Activated naive CD8-positive, alpha-beta T cell treated with anti-CD3 and anti-CD28 coated beads for 36 hours (primary cell): ENCODE results near the gene VAX1. TPM values are rescaled to one million over a fixed set of nuclear protein-coding genes. Genes with fewer than 3 reads are reported as not detected.

Experiments used
- DNase-seq: peaks from one replicate; pipeline ENCODE4 v3.0.0; 2021
- H3K27ac Mint-ChIP-seq: one replicate; pipeline ENCODE4 v1.8.0; 2022; ENCODE audit warnings: mild to moderate bottlenecking, moderate library complexity, mixed read lengths
- H3K27me3 Mint-ChIP-seq: one replicate; pipeline ENCODE4 v1.8.0; 2022; ENCODE audit warnings: mild to moderate bottlenecking, mixed read lengths
- H3K36me3 Mint-ChIP-seq: one replicate; pipeline ENCODE4 v1.8.0; 2021; ENCODE audit warnings: mild to moderate bottlenecking, mixed read lengths
- H3K4me1 Mint-ChIP-seq: one replicate; pipeline ENCODE4 v1.8.0; 2021; ENCODE audit warnings: mixed read lengths
- H3K4me3 Mint-ChIP-seq: one replicate; pipeline ENCODE4 v1.8.0; 2022; ENCODE audit warnings: mild to moderate bottlenecking, moderate library complexity, mixed read lengths
- H3K9me3 Mint-ChIP-seq: one replicate; pipeline ENCODE4 v1.8.0; 2022; ENCODE audit warnings: mixed read lengths
- total RNA-seq, 2 experiments: library from RNA; stranded (reverse); gene quantifications; one replicate each; pipeline ENCODE4 v1.2.3, GENCODE V29; 2021

The VAX1 gene
- total RNA-seq, 2 experiments from 2014 or later: not detected

DNA sequence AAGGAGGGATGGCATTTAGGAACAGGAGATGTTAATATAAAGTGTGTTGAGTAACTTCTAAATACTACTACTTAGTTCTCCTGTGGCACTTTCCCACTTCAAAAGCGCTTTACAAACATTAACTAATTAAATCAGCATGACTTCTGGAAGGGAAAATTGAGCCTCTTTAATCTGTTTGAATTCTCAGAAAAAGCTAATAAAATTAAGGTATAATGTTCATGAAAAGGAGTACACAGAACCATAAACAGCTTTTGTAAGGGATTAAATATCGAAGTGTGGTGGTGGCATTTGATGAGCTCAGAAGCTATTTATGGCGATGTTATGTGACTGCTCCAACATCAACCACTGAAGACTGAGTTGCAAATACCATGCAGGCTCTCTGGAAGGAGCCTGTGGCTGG lies 10.2 kb upstream of the VAX1 start:
- H3K36me3 Mint-ChIP-seq: no peaks in the 10 kb centered on the region
- no peak overlapping the region for H3K27ac Mint-ChIP-seq
- no peak for DNase-seq
- H3K4me1 Mint-ChIP-seq: no peaks in the 10 kb centered on the region
- peaks cover 82% of the 10 kb centered on the region for H3K27me3 Mint-ChIP-seq
- H3K9me3 Mint-ChIP-seq: peaks cover 7% of the 10 kb centered on the region
- no peak overlapping the region for H3K4me3 Mint-ChIP-seq

DNA sequence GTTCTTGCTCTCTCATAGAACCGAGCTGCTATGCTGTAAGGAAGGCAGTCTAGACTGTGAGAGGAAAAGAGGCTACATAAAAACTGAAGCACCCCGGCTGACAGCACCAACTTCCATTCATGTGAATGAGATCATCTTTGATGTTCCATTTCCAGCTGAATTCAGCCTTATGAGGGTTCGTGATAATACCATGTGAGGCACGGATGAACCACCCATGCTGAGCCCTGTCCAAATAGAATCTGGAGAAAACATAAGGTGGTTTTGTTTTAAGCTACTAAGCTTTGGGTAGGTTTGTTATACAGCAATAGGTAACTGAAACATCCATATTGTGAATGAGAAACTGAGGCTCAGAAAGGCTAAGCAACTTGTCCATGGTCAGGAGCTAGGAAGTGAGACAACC lies 6.9 kb upstream of the VAX1 start:
- no peak overlapping the region for H3K27ac Mint-ChIP-seq
- H3K4me1 Mint-ChIP-seq: no peaks in the 10 kb centered on the region
- no peak for DNase-seq
- H3K27me3 Mint-ChIP-seq: peaks cover 90% of the 10 kb centered on the region
- H3K4me3 Mint-ChIP-seq: no peak overlapping the region
- no peaks in the 10 kb centered on the region for H3K36me3 Mint-ChIP-seq
- H3K9me3 Mint-ChIP-seq: peaks cover 7% of the 10 kb centered on the region

DNA sequence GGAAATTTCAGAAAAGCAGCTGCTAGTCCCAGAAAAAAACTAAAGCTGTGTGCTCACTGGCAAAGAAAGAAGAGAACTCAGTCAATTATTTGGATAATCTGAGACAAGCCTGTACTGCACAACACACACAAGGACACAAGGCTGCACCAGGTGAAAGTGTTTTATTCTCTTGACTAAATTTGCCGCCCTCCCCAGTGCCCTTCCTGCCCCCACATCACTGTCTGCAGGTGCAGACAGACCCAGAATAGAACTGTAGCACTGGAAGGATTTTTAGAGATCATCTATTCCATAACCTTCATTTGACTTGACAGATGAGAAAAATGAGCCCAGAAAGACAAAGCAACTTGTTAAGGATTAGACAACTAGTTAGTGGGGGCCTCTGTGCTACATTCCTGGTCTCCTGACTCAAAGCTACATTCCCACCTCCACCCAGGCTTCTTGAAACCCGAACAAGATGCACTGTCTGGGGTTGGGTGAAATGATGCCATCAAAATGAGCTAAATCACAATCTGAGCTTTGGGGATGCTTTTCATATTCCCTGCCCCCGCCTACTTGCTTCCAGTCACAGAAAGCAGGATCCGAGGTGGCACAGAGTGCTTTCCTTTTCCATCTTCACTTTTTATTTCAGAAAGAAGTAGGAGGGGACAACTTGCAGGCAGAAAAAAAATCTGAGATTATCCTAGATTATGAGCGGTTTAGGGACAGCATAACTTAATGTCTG lies 5.2 kb upstream of the VAX1 start:
- H3K27ac Mint-ChIP-seq: no peak overlapping the region
- H3K4me3 Mint-ChIP-seq: no peak overlapping the region
- peaks cover 3% of the 10 kb centered on the region for H3K36me3 Mint-ChIP-seq
- H3K4me1 Mint-ChIP-seq: peaks cover 2% of the 10 kb centered on the region
- H3K27me3 Mint-ChIP-seq: peaks cover 88% of the 10 kb centered on the region
- peaks cover 7% of the 10 kb centered on the region for H3K9me3 Mint-ChIP-seq
- DNase-seq: no peak

DNA sequence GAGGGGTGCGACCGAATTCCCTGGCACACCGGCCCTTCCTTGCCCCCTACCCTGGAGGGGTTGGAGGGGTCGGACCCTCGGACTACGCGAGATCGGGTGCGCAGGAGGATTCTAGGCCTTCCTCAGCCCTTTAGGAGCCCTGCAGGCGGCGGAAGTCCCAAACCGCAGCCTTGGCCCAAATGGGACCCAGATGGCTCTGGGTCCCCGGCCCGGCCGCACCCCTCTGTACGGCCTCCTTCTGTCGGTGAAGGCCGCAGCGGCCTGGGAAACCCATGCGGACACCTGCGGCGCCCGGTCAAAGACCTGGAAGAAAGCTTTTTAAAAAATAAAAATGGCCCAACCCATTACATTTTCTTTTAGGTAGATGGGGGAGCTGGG lies 2.4 kb upstream of the VAX1 start:
- peaks cover 7% of the 10 kb centered on the region for H3K9me3 Mint-ChIP-seq
- no peak overlapping the region for H3K27ac Mint-ChIP-seq
- peaks cover 88% of the 10 kb centered on the region for H3K27me3 Mint-ChIP-seq
- no peak overlapping the region for H3K4me3 Mint-ChIP-seq
- DNase-seq: no peak
- peaks cover 2% of the 10 kb centered on the region for H3K4me1 Mint-ChIP-seq
- H3K36me3 Mint-ChIP-seq: peaks cover 3% of the 10 kb centered on the region

DNA sequence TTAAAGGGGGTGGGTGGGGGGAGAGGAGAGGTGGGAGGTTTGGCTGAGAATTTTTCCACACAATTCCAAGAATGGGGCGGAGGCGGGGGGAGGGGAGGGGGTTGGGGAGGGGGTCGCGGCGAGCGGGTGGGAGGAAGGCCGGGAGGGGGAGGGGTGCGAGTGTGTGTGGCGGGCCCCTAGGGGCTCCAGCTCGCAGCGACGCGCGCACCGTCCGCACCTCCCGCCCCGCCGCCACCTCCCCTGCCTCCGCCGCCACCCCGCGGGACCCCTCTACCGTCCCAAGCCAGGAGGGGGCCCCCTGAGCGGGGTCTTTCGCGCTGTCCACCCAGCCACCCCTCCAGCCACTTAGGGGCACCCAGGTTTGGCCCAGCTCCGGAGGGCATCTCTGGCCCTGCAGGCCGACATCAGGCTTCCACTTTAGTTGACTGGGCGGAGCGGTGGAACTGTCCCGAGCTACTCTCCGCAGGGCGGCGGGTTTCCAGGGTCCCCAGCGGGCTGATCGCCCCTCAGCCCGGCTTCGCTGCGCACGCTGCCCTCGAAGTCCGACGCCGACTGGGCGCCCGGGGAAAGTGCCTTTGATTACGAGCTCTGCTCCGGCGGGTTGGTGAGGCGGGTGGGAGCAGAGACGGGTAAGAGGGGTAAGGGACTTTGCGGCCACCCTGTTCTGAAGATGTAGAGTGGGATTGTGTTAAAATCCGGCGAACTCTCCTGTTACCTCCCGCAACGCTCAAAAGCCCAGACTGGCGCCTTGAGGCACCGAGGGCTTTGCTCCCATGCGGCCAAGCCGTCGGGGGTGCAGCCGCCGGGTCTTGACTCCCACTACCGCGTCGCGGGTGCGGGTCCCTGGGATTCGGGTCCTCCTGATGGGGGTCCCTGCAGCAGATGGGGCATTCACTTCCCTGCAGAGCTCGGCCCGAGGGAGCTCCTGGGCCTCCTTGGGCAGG lies 1.8 kb upstream of the VAX1 start:
- no peak for DNase-seq
- no peak overlapping the region for H3K27ac Mint-ChIP-seq
- H3K4me1 Mint-ChIP-seq: peaks cover 2% of the 10 kb centered on the region
- H3K27me3 Mint-ChIP-seq: peaks cover 88% of the 10 kb centered on the region
- no peak overlapping the region for H3K4me3 Mint-ChIP-seq
- H3K36me3 Mint-ChIP-seq: peaks cover 3% of the 10 kb centered on the region
- H3K9me3 Mint-ChIP-seq: peaks cover 3% of the 10 kb centered on the region

DNA sequence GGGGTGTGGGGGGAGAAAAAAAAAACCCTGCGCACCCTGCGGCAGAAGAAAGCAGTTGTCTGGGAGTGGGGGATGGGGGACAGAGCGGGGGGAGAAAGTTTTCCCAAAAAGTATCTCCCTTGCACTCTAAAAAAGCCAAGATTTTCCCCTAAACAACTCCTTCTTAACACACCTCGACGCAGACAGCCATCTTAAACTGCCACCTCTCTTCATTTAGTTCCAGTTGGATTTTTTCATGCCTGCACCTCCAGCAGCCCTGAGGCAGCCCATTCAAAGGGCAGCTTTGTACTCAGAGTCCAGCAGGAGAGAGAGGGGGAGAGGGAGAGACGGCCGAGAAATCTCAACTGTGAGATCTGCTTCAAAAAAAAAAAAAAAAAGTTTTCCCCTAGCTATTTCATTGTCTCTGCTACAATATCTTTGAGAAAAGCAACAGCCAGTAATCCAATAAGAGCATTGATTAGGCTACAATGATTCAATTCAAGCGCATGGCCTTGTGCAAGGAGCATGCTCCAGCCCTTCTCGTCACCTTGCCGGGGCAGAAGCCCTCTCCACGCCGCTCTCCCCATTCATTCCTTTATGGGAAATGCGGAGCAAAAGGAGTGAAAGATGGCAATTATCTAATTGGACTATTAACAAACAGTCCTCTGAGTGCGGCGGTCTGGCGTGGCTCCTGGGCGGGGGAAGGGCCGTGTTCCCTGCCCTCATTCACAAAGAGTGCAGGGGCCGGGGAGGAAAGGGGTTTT lies 939 bp upstream of the VAX1 start:
- H3K4me3 Mint-ChIP-seq: no peak overlapping the region
- no peak for DNase-seq
- peaks cover 1% of the 10 kb centered on the region for H3K9me3 Mint-ChIP-seq
- peaks cover 3% of the 10 kb centered on the region for H3K36me3 Mint-ChIP-seq
- H3K4me1 Mint-ChIP-seq: peaks cover 2% of the 10 kb centered on the region
- H3K27ac Mint-ChIP-seq: no peak overlapping the region
- H3K27me3 Mint-ChIP-seq: peaks cover 88% of the 10 kb centered on the region

DNA sequence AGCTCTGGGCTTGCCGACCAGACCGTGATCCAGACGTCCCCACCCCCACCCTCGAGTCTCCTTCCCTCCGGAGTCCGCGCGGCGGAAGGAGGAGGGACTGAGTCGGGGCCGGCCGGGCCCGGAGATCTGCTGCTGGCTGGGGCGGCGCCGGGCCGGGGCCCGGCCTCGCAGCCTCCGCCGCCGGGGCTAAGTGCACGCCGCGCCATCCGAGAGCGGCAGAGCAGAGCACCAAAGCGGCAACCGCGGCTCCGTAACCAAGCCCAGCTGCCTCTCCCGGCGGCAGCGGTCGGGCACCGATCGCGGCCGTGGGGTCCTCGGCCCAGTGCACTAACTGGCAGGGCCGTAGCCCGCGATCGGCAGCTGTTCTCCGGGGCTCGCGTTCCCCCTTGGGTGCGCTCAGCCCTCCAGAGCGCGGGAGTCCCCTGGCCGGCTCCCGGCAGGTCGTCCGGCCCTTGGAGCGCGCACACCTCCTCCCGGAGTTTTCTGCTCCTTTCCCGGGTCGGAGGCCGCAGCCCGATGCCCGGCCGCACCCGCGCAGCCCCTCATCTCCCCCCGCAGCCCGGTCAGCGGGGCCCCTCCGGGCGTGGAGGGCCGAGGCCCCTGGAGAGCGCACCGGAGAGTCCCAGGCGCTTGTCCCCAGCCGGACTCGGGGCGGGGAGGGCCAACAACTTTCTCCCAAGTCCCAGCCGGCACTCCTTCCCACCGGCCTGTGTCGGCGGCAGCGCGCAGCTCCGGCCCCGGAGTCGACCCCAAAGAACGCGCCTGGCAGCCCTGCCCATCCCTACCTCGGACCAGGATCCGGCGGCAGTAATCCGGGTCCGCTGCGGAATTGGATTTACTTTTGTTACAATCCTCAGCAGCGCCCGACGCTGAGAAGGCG lies 799 bp downstream of the VAX1 start:
- Mint-ChIP-seq H3K4me3 (no peak overlapping the region), H3K36me3 (peaks cover 3% of the 10 kb centered on the region), H3K27me3 (peaks cover 89% of the 10 kb centered on the region), H3K4me1 (peaks cover 15% of the 10 kb centered on the region), H3K27ac (no peak overlapping the region), H3K9me3 (no peaks in the 10 kb centered on the region)
- peak; percentile 31 for DNase-seq

DNA sequence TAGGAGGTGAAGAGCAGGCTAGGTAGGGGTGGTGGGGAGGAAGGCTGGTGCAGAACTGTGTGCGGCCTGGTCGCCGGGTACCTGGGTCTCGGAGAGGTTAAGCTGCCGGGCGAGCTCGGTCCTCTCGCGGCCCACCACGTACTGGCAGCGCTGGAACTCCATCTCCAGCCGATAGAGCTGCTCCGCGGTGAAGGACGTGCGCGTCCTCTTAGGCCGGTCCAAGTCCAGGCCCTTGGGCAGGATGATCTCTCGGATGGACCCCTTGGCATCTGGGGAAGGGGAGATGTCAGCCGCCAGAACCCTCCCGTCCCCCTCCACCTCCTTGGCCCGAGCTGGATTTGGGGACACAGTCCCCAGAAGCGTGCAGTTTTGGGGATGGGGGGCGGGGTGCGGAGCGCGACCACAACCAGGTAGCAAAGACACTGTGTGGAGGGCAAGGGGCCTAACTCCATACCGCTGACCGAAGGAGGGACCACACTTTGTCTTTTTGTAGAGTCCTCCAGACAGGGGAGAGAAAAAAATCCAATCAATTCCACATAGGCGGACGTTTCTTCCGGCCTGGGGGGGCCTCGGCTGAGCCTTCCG lies 1.6 kb downstream of the VAX1 start:
- no peak overlapping the region for H3K4me3 Mint-ChIP-seq
- no peaks in the 10 kb centered on the region for H3K9me3 Mint-ChIP-seq
- peaks cover 3% of the 10 kb centered on the region for H3K36me3 Mint-ChIP-seq
- H3K27ac Mint-ChIP-seq: no peak overlapping the region
- peaks cover 89% of the 10 kb centered on the region for H3K27me3 Mint-ChIP-seq
- no peak for DNase-seq
- peaks cover 22% of the 10 kb centered on the region for H3K4me1 Mint-ChIP-seq

DNA sequence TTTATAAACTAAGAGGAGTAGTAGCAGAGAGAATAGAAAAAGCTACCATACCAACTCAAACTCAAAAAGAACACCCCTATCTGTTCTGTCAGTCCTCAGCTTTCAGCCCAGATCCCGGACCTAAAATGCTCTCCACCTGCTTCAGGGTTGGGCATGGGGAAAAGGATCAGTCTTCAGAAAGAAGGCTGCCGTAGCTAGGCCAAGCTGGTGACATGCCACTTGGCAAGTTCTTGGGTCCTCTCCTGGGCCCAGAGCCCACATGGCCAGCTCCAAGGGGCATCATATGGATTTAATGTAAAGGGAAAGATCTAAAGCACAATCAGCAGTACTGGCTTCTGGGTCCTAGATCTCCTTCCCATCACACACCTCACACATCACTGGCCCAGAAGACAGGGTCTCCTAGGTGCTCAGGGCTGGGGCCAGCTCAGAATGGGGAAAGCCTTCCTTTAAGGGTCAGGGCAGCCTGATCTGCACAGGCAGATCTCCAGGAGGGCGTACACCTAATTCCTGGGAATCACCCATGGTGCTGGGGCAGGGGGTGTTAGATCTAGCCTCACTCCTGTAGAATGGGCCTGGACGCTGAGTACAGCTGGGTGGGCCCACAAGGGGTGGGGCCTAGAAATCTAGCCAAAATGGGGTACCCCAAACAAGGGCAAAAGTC lies 2.5 kb downstream of the VAX1 start:
- Mint-ChIP-seq H3K4me1 (peaks cover 27% of the 10 kb centered on the region), H3K36me3 (peaks cover 3% of the 10 kb centered on the region), H3K9me3 (no peaks in the 10 kb centered on the region), H3K4me3 (no peak overlapping the region), H3K27ac (no peak overlapping the region), H3K27me3 (peaks cover 89% of the 10 kb centered on the region)
- no peak for DNase-seq

DNA sequence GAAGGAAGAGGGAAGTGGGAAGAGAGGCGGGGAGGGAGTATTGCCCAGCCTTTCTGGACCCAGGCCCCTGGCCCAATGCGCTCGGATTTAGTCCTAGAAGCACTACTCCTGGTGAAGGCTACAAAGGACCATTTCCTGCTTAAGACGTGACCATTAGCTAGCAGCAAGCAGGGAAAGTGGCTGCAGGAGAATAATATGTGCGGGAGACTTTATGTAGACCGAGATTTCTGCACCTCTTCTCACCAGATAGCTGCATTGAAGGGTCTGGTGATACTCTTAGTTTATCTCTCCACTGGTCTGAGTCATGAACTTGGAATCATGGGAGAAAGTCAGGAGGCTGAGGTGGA lies 3.1 kb downstream of the VAX1 start:
- Mint-ChIP-seq H3K4me1 (peaks cover 27% of the 10 kb centered on the region), H3K9me3 (no peaks in the 10 kb centered on the region), H3K27me3 (peaks cover 89% of the 10 kb centered on the region), H3K36me3 (peaks cover 3% of the 10 kb centered on the region), H3K27ac (no peak overlapping the region), H3K4me3 (no peak overlapping the region)
- DNase-seq: no peak

DNA sequence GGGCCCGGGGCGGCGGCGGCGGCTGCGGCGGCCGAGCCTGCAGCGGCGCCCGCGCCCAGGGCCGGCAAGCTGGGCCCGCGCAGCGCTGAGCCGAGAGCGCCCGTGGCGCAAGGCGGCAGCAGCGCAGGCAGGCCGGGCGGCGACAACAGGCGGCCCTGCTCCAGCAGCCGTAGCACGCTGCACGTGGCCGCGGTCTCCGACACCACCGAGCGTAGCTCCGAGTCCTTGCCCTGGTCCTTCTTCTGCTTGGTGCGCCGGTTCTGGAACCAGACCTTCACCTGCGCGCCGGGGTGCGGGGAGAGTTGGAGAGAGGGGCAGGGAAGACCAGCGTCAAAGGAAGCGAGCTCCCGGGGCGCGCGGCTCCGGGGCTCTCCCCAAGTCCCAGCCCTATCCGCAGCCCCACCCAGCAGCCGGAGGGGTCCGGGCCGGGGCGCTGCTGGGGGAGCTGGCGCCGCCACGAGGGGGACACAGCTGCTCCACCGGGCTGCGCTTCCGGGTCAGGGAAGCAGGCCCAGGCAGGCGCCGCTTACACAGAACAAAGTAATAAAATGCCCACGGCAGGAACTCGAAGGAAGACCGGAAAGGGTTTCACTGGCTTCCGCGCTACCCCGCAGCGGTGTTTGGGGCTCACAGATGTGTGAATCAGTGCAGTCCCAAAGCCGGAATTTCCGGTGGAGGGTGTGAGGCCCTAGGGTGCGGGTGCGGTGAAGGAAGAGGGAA lies 3.6 kb downstream of the VAX1 start:
- DNase-seq: no peak
- Mint-ChIP-seq H3K27ac (no peak overlapping the region), H3K4me3 (no peak overlapping the region), H3K9me3 (no peaks in the 10 kb centered on the region), H3K4me1 (peaks cover 27% of the 10 kb centered on the region), H3K27me3 (peaks cover 91% of the 10 kb centered on the region), H3K36me3 (peaks cover 3% of the 10 kb centered on the region)

DNA sequence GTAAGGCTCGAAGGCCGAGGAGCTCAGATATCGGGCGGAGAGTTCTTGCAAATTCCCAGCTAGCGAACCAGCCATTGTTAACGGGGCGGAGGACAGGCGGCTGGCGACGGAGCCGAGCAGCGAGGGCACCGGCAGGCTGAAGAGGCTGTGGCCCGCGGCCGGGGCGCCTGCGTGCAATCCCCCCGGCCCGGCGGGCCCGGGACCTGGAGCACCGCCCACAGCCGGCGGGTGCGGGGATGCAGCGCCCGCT lies 4.1 kb downstream of the VAX1 start:
- Mint-ChIP-seq H3K9me3 (no peaks in the 10 kb centered on the region), H3K4me3 (no peak overlapping the region), H3K36me3 (no peaks in the 10 kb centered on the region), H3K27me3 (peaks cover 89% of the 10 kb centered on the region), H3K27ac (no peak overlapping the region), H3K4me1 (peaks cover 27% of the 10 kb centered on the region)
- DNase-seq: no peak

DNA sequence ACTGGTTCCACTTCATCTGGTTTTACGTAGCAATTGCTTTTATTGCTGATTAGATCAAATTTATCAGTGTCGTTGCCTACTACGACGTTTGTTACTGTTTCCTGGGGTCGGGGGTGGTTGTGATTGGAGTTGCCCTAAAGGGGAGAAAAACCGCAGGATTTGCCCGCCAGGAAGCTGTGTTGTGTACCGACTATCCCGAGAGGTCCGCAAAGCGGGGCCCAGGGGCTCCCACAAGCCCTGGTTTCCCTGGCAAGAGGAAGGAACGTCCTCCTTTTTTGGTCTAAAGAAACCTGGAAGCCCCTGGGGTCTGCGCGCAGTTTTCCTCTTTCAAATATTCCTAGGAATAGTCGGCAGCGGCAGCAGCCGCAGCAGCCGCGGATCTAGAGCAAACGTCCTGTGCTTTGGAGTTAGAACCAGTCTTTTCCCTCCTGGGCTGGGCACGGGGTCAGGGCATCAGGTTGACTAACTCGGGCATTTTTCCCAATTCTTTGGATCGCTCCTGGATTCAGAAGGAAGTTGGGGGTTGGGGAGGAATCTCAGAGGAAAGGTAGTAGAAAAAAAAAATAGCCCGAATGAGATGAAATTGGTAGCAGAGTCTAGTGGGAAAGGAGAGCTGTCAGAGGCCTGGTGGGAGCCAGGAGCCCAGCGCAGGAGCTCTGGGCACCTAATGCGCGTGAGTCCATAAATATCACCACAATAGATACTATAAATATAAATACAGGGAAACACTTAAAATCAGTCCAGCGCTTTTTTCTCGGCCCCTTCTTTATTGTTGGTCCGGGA lies 4.6 kb downstream of the VAX1 start:
- no peaks in the 10 kb centered on the region for H3K9me3 Mint-ChIP-seq
- H3K4me1 Mint-ChIP-seq: peaks cover 26% of the 10 kb centered on the region
- peak overlapping the region; percentile 48 for H3K4me3 Mint-ChIP-seq
- H3K27ac Mint-ChIP-seq: no peak overlapping the region
- DNase-seq: no peak
- H3K27me3 Mint-ChIP-seq: peaks cover 89% of the 10 kb centered on the region
- H3K36me3 Mint-ChIP-seq: no peaks in the 10 kb centered on the region
